Smooth muscle cell (in vitro differentiated cells): ENCODE data around the gene C22orf15. TPM values are rescaled to one million over a fixed set of nuclear protein-coding genes. Genes with fewer than 3 reads are reported as not detected.

Experiments
- DNase-seq: peaks from one replicate; lab custom pipeline; 2025; ENCODE audit not compliant: unreplicated experiment; lab: John Stamatoyannopoulos, UW
- H2AFZ ChIP-seq: fragments of 200-600 bp; sonication (generic); 2 replicates; pipeline ENCODE4 v1.6.0; 2016; ENCODE audit warnings: antibody characterized with exemption, low read depth, mild to moderate bottlenecking
- H3F3A ChIP-seq: fragments of 200-600 bp; sonication (generic); 2 replicates; pipeline ENCODE4 v1.6.0; 2017; ENCODE audit warnings: antibody characterized with exemption, low read depth
- H3K27ac ChIP-seq: fragments of 200-600 bp; sonication (generic); 2 replicates; pipeline ENCODE4 v1.5.1; 2016; ENCODE audit warnings: low read depth, mild to moderate bottlenecking
- H3K27me3 ChIP-seq: fragments of 200-600 bp; sonication (generic); 2 replicates; pipeline ENCODE4 v1.6.1; 2016; ENCODE audit warnings: low read depth, mild to moderate bottlenecking
- H3K36me3 ChIP-seq: fragments of 200-600 bp; sonication (generic); 2 replicates; pipeline ENCODE4 v1.5.1; 2016; ENCODE audit warnings: low read depth
- H3K4me1 ChIP-seq: fragments of 200-600 bp; sonication (generic); 2 replicates; pipeline ENCODE4 v1.5.1; 2016; ENCODE audit warnings: low read depth
- H3K4me2 ChIP-seq: fragments of 200-600 bp; sonication (generic); 2 replicates; pipeline ENCODE4 v1.6.0; 2016; ENCODE audit warnings: mild to moderate bottlenecking
- H3K4me3 ChIP-seq: fragments of 200-600 bp; sonication (generic); 2 replicates; pipeline ENCODE4 v1.5.1; 2016; ENCODE audit warnings: mild to moderate bottlenecking
- H3K79me2 ChIP-seq: fragments of 200-600 bp; sonication (generic); 2 replicates; pipeline ENCODE4 v1.6.0; 2016; ENCODE audit warnings: low read depth, mild to moderate bottlenecking
- H3K9ac ChIP-seq: fragments of 200-600 bp; sonication (generic); 2 replicates; pipeline ENCODE4 v1.6.0; 2016; ENCODE audit warnings: low read depth
- H3K9me3 ChIP-seq: fragments of 200-600 bp; sonication (generic); replicated peaks from 2 replicates; pipeline ENCODE4 v1.5.1; 2016; ENCODE audit warnings: low read depth
- H4K20me1 ChIP-seq: fragments of 200-600 bp; sonication (generic); 2 replicates; pipeline ENCODE4 v1.6.0; 2016; ENCODE audit warnings: low read depth
- WGBS: methylation state at CpG from one replicate; pipeline ENCODE4 v1.1.7; 2016; ENCODE audit warnings: low lambda C conversion rate; 5-methylcytosine and 5-hydroxymethylcytosine counted together
- polyA plus RNA-seq: library from polyadenylated mRNA; unstranded; fragments of >200 nt; fragmentation: Nextera tagmentation; extraction: Ambion mirVana; gene quantifications from 2 replicates; pipeline ENCODE4 v1.2.1, GENCODE V29; 2016
- total RNA-seq: library from RNA; depleted of rRNA; stranded (reverse); fragments of >200 nt; gene quantifications from 2 replicates; pipeline ENCODE4 v1.2.3, GENCODE V29; 2014
- TF ChIP-seq, protein P1 (sequence below): fragments of 200-600 bp; sonication (generic); IDR thresholded peaks from 2 replicates; pipeline ENCODE4 v1.5.1; 2017; ENCODE audit warnings: borderline replicate concordance, mild to moderate bottlenecking, antibody characterized with exemption; ENCODE audit not compliant: insufficient read depth, poor library complexity, severe bottlenecking

Gene C22orf15
- total and polyA plus RNA-seq, 2 experiments from 2014 or later: 1.5 TPM; not detected in 1

- no peaks in the 10 kb centered on the region for H3K36me3 ChIP-seq
- H3K9ac ChIP-seq: no peak overlapping the region
- WGBS: 91% methylated on average over 14 of the region's 15 CpGs
- no peaks in the 10 kb centered on the region for H3K27me3 ChIP-seq
- H3K4me2 ChIP-seq: peak overlapping the region; percentile 9
- H2AFZ ChIP-seq: no peak overlapping the region
- no peaks in the 10 kb centered on the region for H3K9me3 ChIP-seq
- peaks cover 12% of the 10 kb centered on the region for H3K79me2 ChIP-seq
- H4K20me1 ChIP-seq: peaks cover 13% of the 10 kb centered on the region
- no peak overlapping the region for H3K4me3 ChIP-seq
- H3K27ac ChIP-seq: no peak overlapping the region
- no peak for DNase-seq
- peaks cover 13% of the 10 kb centered on the region for H3K4me1 ChIP-seq
- H3F3A ChIP-seq: no peaks in the 10 kb centered on the region
- TF ChIP-seq, protein P1, sequence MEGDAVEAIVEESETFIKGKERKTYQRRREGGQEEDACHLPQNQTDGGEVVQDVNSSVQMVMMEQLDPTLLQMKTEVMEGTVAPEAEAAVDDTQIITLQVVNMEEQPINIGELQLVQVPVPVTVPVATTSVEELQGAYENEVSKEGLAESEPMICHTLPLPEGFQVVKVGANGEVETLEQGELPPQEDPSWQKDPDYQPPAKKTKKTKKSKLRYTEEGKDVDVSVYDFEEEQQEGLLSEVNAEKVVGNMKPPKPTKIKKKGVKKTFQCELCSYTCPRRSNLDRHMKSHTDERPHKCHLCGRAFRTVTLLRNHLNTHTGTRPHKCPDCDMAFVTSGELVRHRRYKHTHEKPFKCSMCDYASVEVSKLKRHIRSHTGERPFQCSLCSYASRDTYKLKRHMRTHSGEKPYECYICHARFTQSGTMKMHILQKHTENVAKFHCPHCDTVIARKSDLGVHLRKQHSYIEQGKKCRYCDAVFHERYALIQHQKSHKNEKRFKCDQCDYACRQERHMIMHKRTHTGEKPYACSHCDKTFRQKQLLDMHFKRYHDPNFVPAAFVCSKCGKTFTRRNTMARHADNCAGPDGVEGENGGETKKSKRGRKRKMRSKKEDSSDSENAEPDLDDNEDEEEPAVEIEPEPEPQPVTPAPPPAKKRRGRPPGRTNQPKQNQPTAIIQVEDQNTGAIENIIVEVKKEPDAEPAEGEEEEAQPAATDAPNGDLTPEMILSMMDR: no peak
Measured at GRCh38 chr22:23783265-23784150, 20.7 kb downstream of the C22orf15 start.

GRCh38 chr22:23784215-23784732 is 21.5 kb downstream of the C22orf15 start:
- Histone ChIP-seq H3K9ac (no peak overlapping the region), H2AFZ (no peak overlapping the region)

DNA sequence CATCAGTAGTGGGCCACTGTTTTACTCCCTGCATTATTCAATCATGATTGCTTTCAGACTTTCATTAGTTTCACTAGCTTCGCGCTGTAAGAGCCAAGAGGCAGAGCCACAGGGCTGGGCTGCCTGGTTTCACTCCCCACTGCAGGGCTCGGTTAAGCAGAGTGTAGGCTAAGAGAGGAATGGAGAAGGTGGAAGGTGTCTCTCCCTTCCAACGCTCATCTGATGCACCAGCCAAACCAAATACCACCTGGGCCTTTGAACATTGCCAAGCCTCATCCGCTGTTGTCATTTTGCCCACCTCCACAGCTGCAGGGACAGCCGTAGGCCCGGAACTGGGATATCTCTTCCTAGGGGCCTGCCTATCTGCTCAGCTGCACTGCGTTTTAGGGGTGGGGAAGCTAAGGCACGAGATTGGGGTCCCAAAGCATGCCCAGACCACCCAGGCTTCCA is 23.5 kb downstream of the C22orf15 start:
- no peaks in the 10 kb centered on the region for H3K9me3 ChIP-seq
- no peaks in the 10 kb centered on the region for H3K27me3 ChIP-seq
- H3K36me3 ChIP-seq: no peaks in the 10 kb centered on the region
- TF ChIP-seq, protein P1: no peak
- H3K4me2 ChIP-seq: peak overlapping the region; percentile 85
- H2AFZ ChIP-seq: peak overlapping the region; percentile 93
- peak overlapping the region; percentile 100 for H3K9ac ChIP-seq
- DNase-seq: no peak
- H3K27ac ChIP-seq: peak overlapping the region; percentile 98
- 78% methylated on average over 9 of the region's 9 CpGs for WGBS
- H3K4me1 ChIP-seq: peaks cover 13% of the 10 kb centered on the region
- peak overlapping the region; percentile 97 for H3K4me3 ChIP-seq
- H3K79me2 ChIP-seq: peaks cover 40% of the 10 kb centered on the region
- no peaks in the 10 kb centered on the region for H3F3A ChIP-seq
- H4K20me1 ChIP-seq: peaks cover 40% of the 10 kb centered on the region

More at GRCh38 chr22:23784215-23784732, 21.5 kb downstream of the C22orf15 start:
- H3K9me3 ChIP-seq: no peaks in the 10 kb centered on the region
- H4K20me1 ChIP-seq: peaks cover 20% of the 10 kb centered on the region
- TF ChIP-seq, protein P1: no peak
- no peak for DNase-seq
- H3F3A ChIP-seq: no peaks in the 10 kb centered on the region
- no peaks in the 10 kb centered on the region for H3K27me3 ChIP-seq
- H3K4me1 ChIP-seq: peaks cover 13% of the 10 kb centered on the region
- peaks cover 20% of the 10 kb centered on the region for H3K79me2 ChIP-seq
- no peak overlapping the region for H3K27ac ChIP-seq
- peak overlapping the region; percentile 9 for H3K4me2 ChIP-seq
- no peaks in the 10 kb centered on the region for H3K36me3 ChIP-seq
- 46% methylated on average over 8 of the region's 8 CpGs for WGBS
- no peak overlapping the region for H3K4me3 ChIP-seq
